Mucosa of rectum (tissue), 2 donors: ENCODE measurements around the gene PCDH10.

Experiments
- H3K27ac ChIP-seq, 2 donors: one replicate each; pipeline ENCODE4 v1.7.0; 2013; ENCODE audit warnings: inconsistent platforms in 2 of 2, low read depth in 2 of 2, low read length in 2 of 2
- H3K27me3 ChIP-seq, 2 donors: one replicate each; pipeline ENCODE4 v1.7.0; 2013; ENCODE audit warnings: low read length in 2 of 2; ENCODE audit not compliant: control insufficient read depth in 2 of 2, insufficient read depth in 2 of 2
- H3K36me3 ChIP-seq, 2 donors: one replicate each; pipeline ENCODE4 v1.7.0; 2013; ENCODE audit warnings: low read length in 2 of 2; ENCODE audit not compliant: control insufficient read depth in 2 of 2, insufficient read depth in 2 of 2
- H3K4me1 ChIP-seq, 2 donors: one replicate each; pipeline ENCODE4 v1.7.0; 2013; ENCODE audit warnings: low read length in 2 of 2, mild to moderate bottlenecking in 1 of 2; ENCODE audit not compliant: control insufficient read depth in 2 of 2, insufficient read depth in 2 of 2
- H3K4me3 ChIP-seq, 2 donors: one replicate each; pipeline ENCODE4 v1.7.0; 2013; ENCODE audit warnings: low read length in 2 of 2
- H3K9ac ChIP-seq, 2 donors: one replicate each; pipeline ENCODE4 v1.7.0; 2013; ENCODE audit warnings: low read length in 2 of 2, low read depth in 1 of 2, mild to moderate bottlenecking in 1 of 2
- H3K9me3 ChIP-seq, 2 donors: one replicate each; pipeline ENCODE4 v1.7.0; 2013; ENCODE audit warnings: low read length in 2 of 2; ENCODE audit not compliant: control insufficient read depth in 2 of 2
- donor health status: healthy.
- donor health status: Normal muscosa, but diverticular disease.

Gene PCDH10

GRCh38 chr4:133136833-133137232 is 12.3 kb upstream of the PCDH10 start:
- Histone ChIP-seq H3K27me3 (no peaks in the 10 kb centered on the region), H3K9me3 (no peaks in the 10 kb centered on the region), H3K4me3 (no peak overlapping the region), H3K27ac (no peak overlapping the region), H3K4me1 (no peaks in the 10 kb centered on the region), H3K36me3 (no peaks in the 10 kb centered on the region), H3K9ac (no peak overlapping the region)

- Histone ChIP-seq H3K27me3 (no peaks in the 10 kb centered on the region), H3K9ac (no peak overlapping the region), H3K27ac (no peak overlapping the region), H3K4me3 (no peak overlapping the region), H3K36me3 (no peaks in the 10 kb centered on the region), H3K4me1 (no peaks in the 10 kb centered on the region), H3K9me3 (no peaks in the 10 kb centered on the region)
Measured at GRCh38 chr4:133137571-133137970, 11.5 kb upstream of the PCDH10 start.

- Histone ChIP-seq H3K4me1 (peaks cover 0 to 4% of the 10 kb centered on the region in 2 donors), H3K36me3 (no peaks in the 10 kb centered on the region), H3K27me3 (peaks cover 12 to 15% of the 10 kb centered on the region in 2 donors), H3K4me3 (no peak overlapping the region), H3K27ac (no peak overlapping the region), H3K9me3 (no peaks in the 10 kb centered on the region), H3K9ac (no peak overlapping the region)
Measured at GRCh38 chr4:133143775-133144430, 5.2 kb upstream of the PCDH10 start.

GRCh38 chr4:133145241-133145640 is 3.9 kb upstream of the PCDH10 start:
- H3K4me1 ChIP-seq = peaks cover 4 to 6% of the 10 kb centered on the region in 2 donors
- H3K9me3 ChIP-seq = no peaks in the 10 kb centered on the region
- no peaks in the 10 kb centered on the region for H3K36me3 ChIP-seq
- H3K27me3 ChIP-seq = peaks cover 16 to 23% of the 10 kb centered on the region in 2 donors
- H3K27ac ChIP-seq = no peak overlapping the region
- H3K4me3 ChIP-seq = no peak overlapping the region
- no peak overlapping the region for H3K9ac ChIP-seq

- Histone ChIP-seq H3K4me3 (no peak overlapping the region), H3K4me1 (peaks cover 4 to 7% of the 10 kb centered on the region in 2 donors), H3K27ac (no peak overlapping the region), H3K36me3 (no peaks in the 10 kb centered on the region), H3K27me3 (peaks cover 23 to 24% of the 10 kb centered on the region in 2 donors), H3K9ac (no peak overlapping the region), H3K9me3 (no peaks in the 10 kb centered on the region)
Measured at GRCh38 chr4:133145758-133146573, 3.1 kb upstream of the PCDH10 start.

- H3K4me1 ChIP-seq = peaks cover 4 to 10% of the 10 kb centered on the region in 2 donors
- H3K4me3 ChIP-seq = no peak overlapping the region
- no peak overlapping the region for H3K27ac ChIP-seq
- peaks cover 24% of the 10 kb centered on the region in 2 donors for H3K27me3 ChIP-seq
- no peak overlapping the region for H3K9ac ChIP-seq
- H3K9me3 ChIP-seq = no peaks in the 10 kb centered on the region
- no peaks in the 10 kb centered on the region for H3K36me3 ChIP-seq
Measured at GRCh38 chr4:133146574-133147241, 2.4 kb upstream of the PCDH10 start.

- H3K27me3 ChIP-seq = peaks cover 24 to 28% of the 10 kb centered on the region in 2 donors
- H3K27ac ChIP-seq = no peak overlapping the region
- no peaks in the 10 kb centered on the region for H3K9me3 ChIP-seq
- no peaks in the 10 kb centered on the region for H3K36me3 ChIP-seq
- peaks cover 4 to 10% of the 10 kb centered on the region in 2 donors for H3K4me1 ChIP-seq
- H3K4me3 ChIP-seq = peak overlapping the region in 1 of 2 donors; percentile 26
- H3K9ac ChIP-seq = no peak overlapping the region
Measured at GRCh38 chr4:133147286-133147821, 1.7 kb upstream of the PCDH10 start.

- Histone ChIP-seq H3K4me3 (peak overlapping the region; percentile 14 to 51), H3K36me3 (no peaks in the 10 kb centered on the region), H3K27ac (no peak overlapping the region), H3K9ac (no peak overlapping the region), H3K9me3 (no peaks in the 10 kb centered on the region), H3K4me1 (peaks cover 4 to 10% of the 10 kb centered on the region in 2 donors), H3K27me3 (peaks cover 27 to 31% of the 10 kb centered on the region in 2 donors)
Measured at GRCh38 chr4:133147921-133148689, 989 bp upstream of the PCDH10 start.

GRCh38 chr4:133149364-133149695 is 236 bp downstream of the PCDH10 start:
- H3K36me3 ChIP-seq = no peaks in the 10 kb centered on the region
- H3K9me3 ChIP-seq = no peaks in the 10 kb centered on the region
- peak overlapping the region; percentile 24 to 69 for H3K4me3 ChIP-seq
- H3K27me3 ChIP-seq = peaks cover 31 to 33% of the 10 kb centered on the region in 2 donors
- H3K4me1 ChIP-seq = peaks cover 4 to 10% of the 10 kb centered on the region in 2 donors
- H3K27ac ChIP-seq = no peak overlapping the region
- H3K9ac ChIP-seq = no peak overlapping the region
